ENCODE results near the gene KLHL5. TPM values are rescaled to one million over a fixed set of nuclear protein-coding genes. Genes with fewer than 3 reads are reported as not detected.

The KLHL5 gene
- polyA plus RNA-seq, 3 donors = 16.7 to 32.2 (median 23.3) TPM

- Histone ChIP-seq H3K4me2 (replicated peaks; ENCODE audit: extremely low read depth, low read length, poor library complexity, severe bottlenecking) (no peak overlapping the region), H3K79me2 (ENCODE audit: insufficient read depth, low read length) (no peaks in the 10 kb centered on the region), H3K4me1 (ENCODE audit: control insufficient read depth in 1 of 2, insufficient read depth in 2 of 2, low read length in 2 of 2) (no peaks in the 10 kb centered on the region), H3K9ac (ENCODE audit: insufficient read depth, low read length, poor library complexity, severe bottlenecking) (no peak overlapping the region), H3K36me3 (replicated peaks in 1 of 2; ENCODE audit: control insufficient read depth in 1 of 2, insufficient read depth in 2 of 2, low read length in 2 of 2) (peaks cover 27 to 36% of the 10 kb centered on the region in 2 donors), H2AFZ (ENCODE audit: insufficient read depth, low read depth, low read length, poor library complexity, severe bottlenecking) (no peak overlapping the region), H3K9me3 (replicated peaks in 1 of 2; ENCODE audit: control insufficient read depth in 1 of 2, insufficient read depth in 1 of 2, low read length in 2 of 2) (no peaks in the 10 kb centered on the region), H3K4me3 (replicated peaks in 1 of 3; ENCODE audit: low read depth in 2 of 3, low read length in 3 of 3) (no peak overlapping the region), H4K20me1 (ENCODE audit: insufficient read depth, low read length) (no peaks in the 10 kb centered on the region), H3K27ac (ENCODE audit: low read depth in 1 of 2, low read length in 2 of 2) (no peak overlapping the region), H3K27me3 (ENCODE audit: control insufficient read depth in 2 of 2, insufficient read depth in 2 of 2, low read length in 2 of 2) (no peaks in the 10 kb centered on the region)
- Mint-ChIP-seq H3K27me3 (ENCODE audit: low read depth in 3 of 3) (peaks cover 0 to 1% (median 0%) of the 10 kb centered on the region in 3 donors), H3K36me3 (peaks cover 33 to 39% of the 10 kb centered on the region in 2 donors), H3K9me3 (peaks cover 0 to 4% (median 0%) of the 10 kb centered on the region in 7 donors), H3K4me1 (no peaks in the 10 kb centered on the region), H3K27ac (no peak overlapping the region), H3K4me3 (no peak overlapping the region)
- WGBS (ENCODE audit: insufficient coverage) = 97% methylated on average over 4 of the region's 4 CpGs
- TF ChIP-seq, protein P1, sequence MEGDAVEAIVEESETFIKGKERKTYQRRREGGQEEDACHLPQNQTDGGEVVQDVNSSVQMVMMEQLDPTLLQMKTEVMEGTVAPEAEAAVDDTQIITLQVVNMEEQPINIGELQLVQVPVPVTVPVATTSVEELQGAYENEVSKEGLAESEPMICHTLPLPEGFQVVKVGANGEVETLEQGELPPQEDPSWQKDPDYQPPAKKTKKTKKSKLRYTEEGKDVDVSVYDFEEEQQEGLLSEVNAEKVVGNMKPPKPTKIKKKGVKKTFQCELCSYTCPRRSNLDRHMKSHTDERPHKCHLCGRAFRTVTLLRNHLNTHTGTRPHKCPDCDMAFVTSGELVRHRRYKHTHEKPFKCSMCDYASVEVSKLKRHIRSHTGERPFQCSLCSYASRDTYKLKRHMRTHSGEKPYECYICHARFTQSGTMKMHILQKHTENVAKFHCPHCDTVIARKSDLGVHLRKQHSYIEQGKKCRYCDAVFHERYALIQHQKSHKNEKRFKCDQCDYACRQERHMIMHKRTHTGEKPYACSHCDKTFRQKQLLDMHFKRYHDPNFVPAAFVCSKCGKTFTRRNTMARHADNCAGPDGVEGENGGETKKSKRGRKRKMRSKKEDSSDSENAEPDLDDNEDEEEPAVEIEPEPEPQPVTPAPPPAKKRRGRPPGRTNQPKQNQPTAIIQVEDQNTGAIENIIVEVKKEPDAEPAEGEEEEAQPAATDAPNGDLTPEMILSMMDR (IDR thresholded peaks at IDR 0.05) = no peak
- intact Hi-C loops (cut with micrococcal nuclease) = no loop called here
- no peak for DNase-seq
Observed at GRCh38 chr4:39106011-39106410, 44.0 kb downstream of the KLHL5 start.

DNA sequence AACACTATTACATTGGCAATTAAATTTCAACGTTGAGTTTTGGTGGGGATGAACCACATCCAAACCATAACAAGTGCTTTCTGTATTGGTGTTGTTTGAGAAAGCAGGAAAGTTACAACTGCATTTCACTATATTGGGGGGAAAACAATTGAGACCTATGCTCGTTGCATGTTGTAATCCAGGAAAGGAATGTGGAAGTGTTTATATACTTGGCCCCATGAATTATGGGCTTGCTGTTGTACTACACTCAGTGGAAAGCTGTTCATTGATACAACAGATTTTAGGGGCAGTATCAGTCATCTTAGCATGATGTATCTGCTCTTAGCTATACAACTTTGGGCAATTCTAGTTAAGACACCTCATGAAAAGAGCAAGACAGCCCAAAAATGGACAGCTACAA, 52.4 kb downstream of the KLHL5 start:
- peaks cover 0 to 3% (median 0%) of the 10 kb centered on the region in 7 donors for H3K9me3 Mint-ChIP-seq
- H3K4me3 Mint-ChIP-seq = no peak overlapping the region
- H3K4me1 Mint-ChIP-seq = peaks cover 3% of the 10 kb centered on the region
- H3K27ac Mint-ChIP-seq = no peak overlapping the region
- Histone ChIP-seq H3K9ac (ENCODE audit: insufficient read depth, low read length, poor library complexity, severe bottlenecking) (no peak overlapping the region), H3K27me3 (ENCODE audit: control insufficient read depth in 2 of 2, insufficient read depth in 2 of 2, low read length in 2 of 2) (no peaks in the 10 kb centered on the region), H3K4me2 (replicated peaks; ENCODE audit: extremely low read depth, low read length, poor library complexity, severe bottlenecking) (no peak overlapping the region), H3K4me3 (replicated peaks in 1 of 3; ENCODE audit: low read depth in 2 of 3, low read length in 3 of 3) (no peak overlapping the region), H4K20me1 (ENCODE audit: insufficient read depth, low read length) (no peaks in the 10 kb centered on the region), H3K4me1 (ENCODE audit: control insufficient read depth in 1 of 2, insufficient read depth in 2 of 2, low read length in 2 of 2) (no peaks in the 10 kb centered on the region), H2AFZ (ENCODE audit: insufficient read depth, low read depth, low read length, poor library complexity, severe bottlenecking) (no peak overlapping the region), H3K79me2 (ENCODE audit: insufficient read depth, low read length) (no peaks in the 10 kb centered on the region), H3K9me3 (replicated peaks in 1 of 2; ENCODE audit: control insufficient read depth in 1 of 2, insufficient read depth in 1 of 2, low read length in 2 of 2) (no peaks in the 10 kb centered on the region), H3K27ac (ENCODE audit: low read depth in 1 of 2, low read length in 2 of 2) (no peak overlapping the region), H3K36me3 (replicated peaks in 1 of 2; ENCODE audit: control insufficient read depth in 1 of 2, insufficient read depth in 2 of 2, low read length in 2 of 2) (peaks cover 24 to 47% of the 10 kb centered on the region in 2 donors)
- TF ChIP-seq, protein P1 (IDR thresholded peaks at IDR 0.05) = no peak
- no peaks in the 10 kb centered on the region for H3K27me3 Mint-ChIP-seq (ENCODE audit: low read depth in 3 of 3)
- DNase-seq = no peak
- intact Hi-C loops (cut with micrococcal nuclease) = no loop called here
- WGBS (ENCODE audit: insufficient coverage) = 17% methylated on average over 1 of the region's 2 CpGs
- H3K36me3 Mint-ChIP-seq = peaks cover 45 to 50% of the 10 kb centered on the region in 2 donors

Measured in CD14-positive monocyte (primary cell).